Astrocyte (in vitro differentiated cells and primary cell): Measurements from ENCODE around the gene NAV2. TPM values are rescaled to one million over a fixed set of nuclear protein-coding genes. Genes with fewer than 3 reads are reported as not detected.

Experiments
- DNase-seq: peaks from one replicate; pipeline ENCODE4 v3.0.0-alpha.2; 2010; ENCODE audit warnings: low read depth
- FAIRE-seq: peaks from 2 replicates; lab custom pipeline; 2011; peaks lifted over from hg19 to GRCh38; lab: Jason Lieb, UNC
- H2AFZ ChIP-seq: 2 replicates; pipeline ENCODE4 v1.6.0; 2012; ENCODE audit warnings: low read depth, low read length, inconsistent platforms
- H3K27ac ChIP-seq: 2 replicates; pipeline ENCODE4 v1.5.1; 2011; ENCODE audit warnings: low read depth, low read length, inconsistent platforms
- H3K27me3 ChIP-seq: 2 replicates; pipeline ENCODE4 v1.6.0; 2011; ENCODE audit warnings: low read length, inconsistent platforms; ENCODE audit not compliant: insufficient read depth
- H3K36me3 ChIP-seq: 2 replicates; pipeline ENCODE4 v1.5.1; 2011; ENCODE audit warnings: low read length, inconsistent platforms; ENCODE audit not compliant: insufficient read depth
- H3K4me1 ChIP-seq: 2 replicates; pipeline ENCODE4 v1.5.1; 2011; ENCODE audit warnings: low read length, inconsistent platforms; ENCODE audit not compliant: insufficient read depth
- H3K4me2 ChIP-seq: 2 replicates; pipeline ENCODE4 v1.6.0; 2012; ENCODE audit warnings: low read length, inconsistent platforms
- H3K4me3 ChIP-seq: 2 replicates; pipeline ENCODE4 v1.5.1; 2011; ENCODE audit warnings: low read depth, mild to moderate bottlenecking, low read length, inconsistent platforms; ENCODE audit not compliant: insufficient read depth
- H3K79me2 ChIP-seq: 2 replicates; pipeline ENCODE4 v1.6.0; 2012; ENCODE audit warnings: mild to moderate bottlenecking, low read length, inconsistent platforms; ENCODE audit not compliant: insufficient read depth
- H3K9ac ChIP-seq: 2 replicates; pipeline ENCODE4 v1.6.0; 2012; ENCODE audit warnings: mild to moderate bottlenecking, low read length, inconsistent platforms
- H3K9me3 ChIP-seq: 2 replicates; pipeline ENCODE4 v1.5.1; 2012; ENCODE audit warnings: low read depth, mild to moderate bottlenecking, low read length, inconsistent platforms; ENCODE audit not compliant: insufficient read depth
- H4K20me1 ChIP-seq: 2 replicates; pipeline ENCODE4 v1.6.0; 2012; ENCODE audit warnings: low read length, inconsistent platforms; ENCODE audit not compliant: insufficient read depth
- H3K27ac Mint-ChIP-seq: one replicate; pipeline ENCODE4 v1.8.0; 2021; ENCODE audit warnings: mild to moderate bottlenecking, mixed read lengths; ENCODE audit not compliant: unreplicated experiment
- H3K27me3 Mint-ChIP-seq: one replicate; pipeline ENCODE4 v1.8.0; 2021; ENCODE audit warnings: low read depth, mixed read lengths; ENCODE audit not compliant: unreplicated experiment
- H3K36me3 Mint-ChIP-seq: one replicate; pipeline ENCODE4 v1.8.0; 2021; ENCODE audit warnings: low read depth, mixed read lengths; ENCODE audit not compliant: unreplicated experiment
- H3K4me1 Mint-ChIP-seq: one replicate; pipeline ENCODE4 v1.8.0; 2021; ENCODE audit warnings: low read depth, mixed read lengths; ENCODE audit not compliant: unreplicated experiment
- H3K4me3 Mint-ChIP-seq: one replicate; pipeline ENCODE4 v1.8.0; 2021; ENCODE audit warnings: mild to moderate bottlenecking, moderate library complexity, mixed read lengths; ENCODE audit not compliant: unreplicated experiment
- H3K9me3 Mint-ChIP-seq: one replicate; pipeline ENCODE4 v1.8.0; 2021; ENCODE audit warnings: mild to moderate bottlenecking, mixed read lengths; ENCODE audit not compliant: unreplicated experiment
- CTCF ChIP-seq: IDR thresholded peaks from 2 replicates; pipeline ENCODE4 v1.5.1; 2011; ENCODE audit warnings: low read depth, mild to moderate bottlenecking, inconsistent platforms, low read length, moderate library complexity; ENCODE audit not compliant: insufficient read depth
- EZH2 ChIP-seq: IDR thresholded peaks from 2 replicates; pipeline ENCODE4 v1.6.1; 2012; ENCODE audit warnings: mild to moderate bottlenecking, low read length, inconsistent platforms; ENCODE audit not compliant: insufficient read depth
- total RNA-seq: library from RNA; stranded (reverse); gene quantifications from 2 replicates; pipeline ENCODE4 v1.2.1, GENCODE V29; 2021

NAV2 gene
- total RNA-seq, 1 donor from 2014 or later, result 20.6 TPM

GRCh38 chr11:19834771-19835170 lies 122.1 kb downstream of the NAV2 start:
- Histone ChIP-seq H2AFZ (no peak overlapping the region), H3K4me3 (no peak overlapping the region), H3K36me3 (peaks cover 2% of the 10 kb centered on the region), H3K9me3 (no peaks in the 10 kb centered on the region), H3K79me2 (no peaks in the 10 kb centered on the region), H3K27me3 (no peaks in the 10 kb centered on the region), H3K4me2 (no peak overlapping the region), H3K4me1 (no peaks in the 10 kb centered on the region), H3K9ac (no peak overlapping the region), H4K20me1 (peaks cover 5% of the 10 kb centered on the region), H3K27ac (no peak overlapping the region)
- no peaks in the 10 kb centered on the region for H3K4me1 Mint-ChIP-seq
- FAIRE-seq, result peak; percentile 55
- H3K4me3 Mint-ChIP-seq, result no peak overlapping the region
- no peak for TF ChIP-seq EZH2
- no peak for TF ChIP-seq CTCF
- peaks cover 15% of the 10 kb centered on the region for H3K36me3 Mint-ChIP-seq
- peaks cover 6% of the 10 kb centered on the region for H3K9me3 Mint-ChIP-seq
- H3K27me3 Mint-ChIP-seq, result no peaks in the 10 kb centered on the region
- no peak overlapping the region for H3K27ac Mint-ChIP-seq
- DNase-seq, result no peak

- Histone ChIP-seq H3K4me2 (no peak overlapping the region), H3K4me3 (no peak overlapping the region), H3K27ac (no peak overlapping the region), H3K9ac (no peak overlapping the region), H3K27me3 (no peaks in the 10 kb centered on the region), H3K9me3 (no peaks in the 10 kb centered on the region), H2AFZ (no peak overlapping the region), H3K36me3 (peaks cover 2% of the 10 kb centered on the region), H4K20me1 (no peaks in the 10 kb centered on the region), H3K79me2 (no peaks in the 10 kb centered on the region), H3K4me1 (no peaks in the 10 kb centered on the region)
- FAIRE-seq (no peak), DNase-seq (no peak)
- Mint-ChIP-seq H3K36me3 (peaks cover 15% of the 10 kb centered on the region), H3K27me3 (no peaks in the 10 kb centered on the region), H3K9me3 (peaks cover 6% of the 10 kb centered on the region), H3K4me3 (no peak overlapping the region), H3K27ac (no peak overlapping the region), H3K4me1 (no peaks in the 10 kb centered on the region)
- TF ChIP-seq EZH2 (no peak), CTCF (no peak)
These were observed 124.0 kb downstream of the NAV2 start for GRCh38 chr11:19836666-19837065.

GRCh38 chr11:19838994-19839768 lies 126.5 kb downstream of the NAV2 start:
- Histone ChIP-seq H3K9ac (no peak overlapping the region), H3K4me2 (no peak overlapping the region), H2AFZ (no peak overlapping the region), H3K79me2 (no peaks in the 10 kb centered on the region), H3K36me3 (no peaks in the 10 kb centered on the region), H4K20me1 (no peaks in the 10 kb centered on the region), H3K27me3 (no peaks in the 10 kb centered on the region), H3K9me3 (no peaks in the 10 kb centered on the region), H3K4me3 (no peak overlapping the region), H3K4me1 (no peaks in the 10 kb centered on the region), H3K27ac (no peak overlapping the region)
- no peak for FAIRE-seq
- Mint-ChIP-seq H3K36me3 (peaks cover 4% of the 10 kb centered on the region), H3K27ac (no peak overlapping the region), H3K27me3 (no peaks in the 10 kb centered on the region), H3K9me3 (no peaks in the 10 kb centered on the region), H3K4me1 (no peaks in the 10 kb centered on the region), H3K4me3 (no peak overlapping the region)
- no peak for DNase-seq
- TF ChIP-seq EZH2 (no peak), CTCF (no peak)
